ENCODE data around the gene GDI1.

GDI1 gene

GRCh38 chrX:154436374-154436982 lies 476 bp upstream of the GDI1 start:
- DNase-seq (ENCODE audit: low read depth in 3 of 3), result no peak

GRCh38 chrX:154437971-154438893 lies 1.3 kb downstream of the GDI1 start:
- DNase-seq (ENCODE audit: low read depth in 3 of 3), result no peak

GRCh38 chrX:154439841-154440240 lies 2.9 kb downstream of the GDI1 start:
- DNase-seq (ENCODE audit: low read depth in 3 of 3), result no peak

- no peak for DNase-seq (ENCODE audit: low read depth in 3 of 3)
Observed at GRCh38 chrX:154440623-154441357, 3.8 kb downstream of the GDI1 start.

GRCh38 chrX:154441564-154441963 lies 4.6 kb downstream of the GDI1 start:
- DNase-seq (ENCODE audit: low read depth in 3 of 3), result no peak

GRCh38 chrX:154441984-154442707 lies 5.2 kb downstream of the GDI1 start:
- DNase-seq (ENCODE audit: low read depth in 3 of 3), result no peak

- no peak for DNase-seq (ENCODE audit: low read depth in 3 of 3)
Observed at GRCh38 chrX:154443479-154443910, 6.5 kb downstream of the GDI1 start.

- DNase-seq (ENCODE audit: low read depth in 3 of 3), result peak in 2 of 3 donors; percentile 37 to 69
Observed at GRCh38 chrX:154443992-154444754, 7.2 kb downstream of the GDI1 start, which contains the start of gene FAM50A. Gene FAM50A (plus strand): TSS chrX:154444141. CDS start chrX:154444236, 95 bp downstream.

- DNase-seq (ENCODE audit: low read depth in 3 of 3), result no peak
Observed at GRCh38 chrX:154444755-154445246, 7.8 kb downstream of the GDI1 start.

- DNase-seq (ENCODE audit: low read depth in 3 of 3), result no peak
Observed at GRCh38 chrX:154445776-154446175, 8.8 kb downstream of the GDI1 start.

GRCh38 chrX:154446430-154446829 lies 9.5 kb downstream of the GDI1 start:
- DNase-seq (ENCODE audit: low read depth in 3 of 3), result no peak

GRCh38 chrX:154448484-154448883 lies 11.5 kb downstream of the GDI1 start:
- DNase-seq (ENCODE audit: low read depth in 3 of 3), result no peak

GRCh38 chrX:154449618-154450017 lies 12.7 kb downstream of the GDI1 start:
- no peak for DNase-seq (ENCODE audit: low read depth in 3 of 3)

GRCh38 chrX:154450312-154450711 lies 13.4 kb downstream of the GDI1 start:
- no peak for DNase-seq (ENCODE audit: low read depth in 3 of 3)

GRCh38 chrX:154452823-154453222 lies 15.9 kb downstream of the GDI1 start:
- no peak for DNase-seq (ENCODE audit: low read depth in 3 of 3)

GRCh38 chrX:154457491-154458115 lies 20.6 kb downstream of the GDI1 start:
- DNase-seq (ENCODE audit: low read depth in 3 of 3), result no peak

GRCh38 chrX:154458116-154458953 lies 21.4 kb downstream of the GDI1 start, which contains the start of gene PLXNA3:
Gene PLXNA3 (plus strand): TSS chrX:154458281. CDS start chrX:154460184, 1,903 bp downstream.
- DNase-seq (ENCODE audit: low read depth in 3 of 3), result peak in 2 of 3 donors; percentile 37 to 42

- no peak for DNase-seq (ENCODE audit: low read depth in 3 of 3)
Observed at GRCh38 chrX:154458954-154459778, 22.2 kb downstream of the GDI1 start.

Data from stimulated activated CD4-positive, alpha-beta T cell treated with anti-CD3 and anti-CD28 coated beads, TNF-alpha, amount 100 ng/mL, for 48 hours (primary cell).